H9 (cell line): Measurements from ENCODE around the gene SEC14L5. TPM values are rescaled to one million over a fixed set of nuclear protein-coding genes. Genes with fewer than 3 reads are reported as not detected.

ENCODE experiments used
- DNase-seq: peaks from one replicate; pipeline ENCODE4 v3.0.0-alpha.2; 2017
- H2AFZ ChIP-seq: one replicate; pipeline ENCODE4 v1.6.1; 2013; ENCODE audit warnings: mild to moderate bottlenecking, low read length, control low read depth, moderate library complexity
- H2AK5ac ChIP-seq: 2 replicates; pipeline ENCODE4 v1.6.1; 2013; ENCODE audit warnings: low read length, control low read depth, mixed read lengths; ENCODE audit not compliant: insufficient read length
- H2BK120ac ChIP-seq: one replicate; pipeline ENCODE4 v1.6.1; 2013; ENCODE audit warnings: low read depth, mild to moderate bottlenecking, low read length, control low read depth, inconsistent platforms; ENCODE audit not compliant: poor library complexity, severe bottlenecking
- H2BK12ac ChIP-seq: 2 replicates; pipeline ENCODE4 v1.6.1; 2013; ENCODE audit warnings: low read length, control low read depth, mixed read lengths, low read depth; ENCODE audit not compliant: insufficient read length
- H2BK15ac ChIP-seq: 2 replicates; pipeline ENCODE4 v1.6.1; 2013; ENCODE audit warnings: low read depth, low read length, control low read depth
- H2BK20ac ChIP-seq: one replicate; pipeline ENCODE4 v1.6.1; 2013; ENCODE audit warnings: low read depth, mild to moderate bottlenecking, low read length, control low read depth, inconsistent platforms; ENCODE audit not compliant: poor library complexity, severe bottlenecking
- H2BK5ac ChIP-seq: 2 replicates; pipeline ENCODE4 v1.6.1; 2013; ENCODE audit warnings: low read length, control low read depth, mixed read lengths; ENCODE audit not compliant: insufficient read length
- H3K14ac ChIP-seq: 2 replicates; pipeline ENCODE4 v1.6.1; 2013; ENCODE audit warnings: low read length, control low read depth; ENCODE audit not compliant: insufficient read depth
- H3K18ac ChIP-seq: 2 replicates; pipeline ENCODE4 v1.6.1; 2013; ENCODE audit warnings: low read depth, mild to moderate bottlenecking, mixed read lengths, low read length, control low read depth; ENCODE audit not compliant: insufficient read length
- H3K23ac ChIP-seq: 2 replicates; pipeline ENCODE4 v1.6.1; 2013; ENCODE audit warnings: low read length, control low read depth, mixed read lengths, low read depth; ENCODE audit not compliant: insufficient read length
- H3K23me2 ChIP-seq: 2 replicates; pipeline ENCODE4 v1.6.1; 2013; ENCODE audit warnings: low read depth, mild to moderate bottlenecking, mixed read lengths, low read length, control low read depth; ENCODE audit not compliant: insufficient read length, poor library complexity, severe bottlenecking
- H3K27ac ChIP-seq: 2 replicates; pipeline ENCODE4 v1.5.1; 2013; ENCODE audit warnings: low read length, control low read depth, mixed read lengths, low read depth; ENCODE audit not compliant: insufficient read length
- H3K27me3 ChIP-seq: 2 replicates; pipeline ENCODE4 v1.6.1; 2013; ENCODE audit warnings: low read length, control low read depth, inconsistent platforms; ENCODE audit not compliant: insufficient read depth
- H3K4ac ChIP-seq: 2 replicates; pipeline ENCODE4 v1.6.1; 2013; ENCODE audit warnings: low read depth, mild to moderate bottlenecking, control low read depth, inconsistent platforms, low read length, moderate library complexity
- H3K4me1 ChIP-seq: 2 replicates; pipeline ENCODE4 v1.6.1; 2013; ENCODE audit warnings: low read length, control low read depth, inconsistent platforms; ENCODE audit not compliant: insufficient read depth
- H3K4me2 ChIP-seq: 2 replicates; pipeline ENCODE4 v1.6.1; 2013; ENCODE audit warnings: low read length, control low read depth, mixed read lengths; ENCODE audit not compliant: insufficient read length, insufficient read depth
- H3K56ac ChIP-seq: 2 replicates; pipeline ENCODE4 v1.6.1; 2013; ENCODE audit warnings: low read depth, mild to moderate bottlenecking, mixed read lengths, low read length, control low read depth; ENCODE audit not compliant: insufficient read length
- H3K79me1 ChIP-seq: 2 replicates; pipeline ENCODE4 v1.6.1; 2013; ENCODE audit warnings: low read depth, mild to moderate bottlenecking, moderate library complexity, low read length, control low read depth, inconsistent platforms; ENCODE audit not compliant: insufficient read depth, poor library complexity, severe bottlenecking
- H3K79me2 ChIP-seq: 2 replicates; pipeline ENCODE4 v1.6.1; 2013; ENCODE audit warnings: low read length, control low read depth, inconsistent platforms; ENCODE audit not compliant: insufficient read depth
- H3K9ac ChIP-seq: 2 replicates; pipeline ENCODE4 v1.6.1; 2013; ENCODE audit warnings: low read length, control low read depth, mixed read lengths; ENCODE audit not compliant: insufficient read length; ENCODE audit errors: extremely low read depth
- H3K9me3 ChIP-seq: one replicate; pipeline ENCODE4 v1.6.1; 2013; ENCODE audit warnings: low read depth, low read length, inconsistent platforms; ENCODE audit not compliant: control insufficient read depth
- H3T11ph ChIP-seq: one replicate; pipeline ENCODE4 v1.6.1; 2013; ENCODE audit warnings: mild to moderate bottlenecking, low read length, control low read depth, inconsistent platforms
- H4K20me1 ChIP-seq: one replicate; pipeline ENCODE4 v1.6.1; 2013; ENCODE audit not compliant: control insufficient read depth, insufficient read length, insufficient read depth
- H4K5ac ChIP-seq: 2 replicates; pipeline ENCODE4 v1.6.1; 2013; ENCODE audit warnings: low read depth, mild to moderate bottlenecking, mixed read lengths, low read length, control low read depth; ENCODE audit not compliant: insufficient read length
- H4K8ac ChIP-seq: replicated peaks from 2 replicates; pipeline ENCODE4 v1.6.1; 2013; ENCODE audit warnings: low read length, control low read depth, mixed read lengths, low read depth; ENCODE audit not compliant: insufficient read length
- H4K91ac ChIP-seq: 2 replicates; pipeline ENCODE4 v1.6.1; 2013; ENCODE audit warnings: low read depth, mild to moderate bottlenecking, moderate library complexity, mixed read lengths, low read length, control low read depth; ENCODE audit not compliant: insufficient read length
- H3K27ac Mint-ChIP-seq, 3 experiments: 2 replicates in 2 of 3; 3 replicates in 1 of 3; pipeline ENCODE4 v1.8.0; 2020 to 2021; ENCODE audit warnings: mixed read lengths in 3 of 3, mild to moderate bottlenecking in 1 of 3, moderate library complexity in 1 of 3
- H3K27me3 Mint-ChIP-seq: 2 replicates; pipeline ENCODE4 v1.8.0; 2021; ENCODE audit warnings: low read depth, mild to moderate bottlenecking, moderate library complexity, mixed read lengths
- H3K36me3 Mint-ChIP-seq, 3 experiments: 2 replicates in 2 of 3; 3 replicates in 1 of 3; pipeline ENCODE4 v1.8.0; 2020 to 2021; ENCODE audit warnings: low read depth in 3 of 3, mixed read lengths in 3 of 3; ENCODE audit not compliant: insufficient read depth in 1 of 3
- H3K4me1 Mint-ChIP-seq, 2 experiments: 2 replicates each; pipeline ENCODE4 v1.8.0; 2020; ENCODE audit warnings: mixed read lengths in 2 of 2
- H3K4me3 Mint-ChIP-seq, 2 experiments: 2 replicates in 1 of 2; 3 replicates in 1 of 2; pipeline ENCODE4 v1.8.0; 2020 to 2021; ENCODE audit warnings: mild to moderate bottlenecking in 2 of 2, mixed read lengths in 2 of 2, moderate library complexity in 1 of 2
- H3K9me3 Mint-ChIP-seq, 2 experiments: 2 replicates in 1 of 2; 3 replicates in 1 of 2; pipeline ENCODE4 v1.8.0; 2020; ENCODE audit warnings: mild to moderate bottlenecking in 2 of 2, mixed read lengths in 2 of 2, moderate library complexity in 1 of 2
- WGBS: extraction: QIAGEN DNeasy Blood & Tissue Kit; methylation state at CpG from one replicate; pipeline ENCODE4 v1.1.7; 2013; ENCODE audit warnings: missing lambda C conversion rate, low lambda C conversion rate, mixed read lengths; ENCODE audit not compliant: insufficient read length; ENCODE audit errors: extremely low coverage; 5-methylcytosine and 5-hydroxymethylcytosine counted together
- total RNA-seq: library from RNA; stranded (reverse); gene quantifications from 2 replicates; pipeline ENCODE4 v1.2.1, GENCODE V29; 2021
- TF ChIP-seq, protein P1 (sequence below): fragments of 200-600 bp; sonication (generic); conservative IDR thresholded peaks from 3 replicates; pipeline ENCODE4 v1.8.0; 2021; ENCODE audit warnings: antibody characterized with exemption, mild to moderate bottlenecking

The SEC14L5 gene
- total RNA-seq, 1 experiment from 2014 or later = 4.1 TPM

DNA sequence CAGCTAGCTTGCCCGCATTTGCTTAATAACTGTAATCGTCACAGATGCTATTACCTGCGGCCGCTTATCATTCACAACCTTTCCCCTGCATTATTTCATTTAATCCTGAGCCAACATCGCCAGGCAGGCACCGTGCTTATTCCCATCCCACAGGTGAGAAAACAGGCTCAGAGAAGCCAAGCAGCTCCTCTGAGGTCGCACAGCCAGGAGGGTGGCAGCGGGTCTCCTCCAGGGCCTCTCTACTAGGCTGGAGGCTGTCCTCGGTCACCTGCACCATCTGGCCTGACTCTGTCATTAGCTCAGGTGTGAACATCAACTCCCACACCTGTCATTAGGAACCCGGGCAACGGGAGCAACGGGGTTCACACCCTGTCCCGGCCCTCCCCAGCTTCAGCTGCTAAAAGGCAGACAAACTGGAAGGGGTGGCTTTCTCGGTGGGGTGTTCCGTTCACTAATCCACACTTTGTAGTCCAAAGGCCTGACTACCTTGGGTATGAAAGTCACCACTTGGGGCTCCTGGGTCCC lies 24.2 kb upstream of the SEC14L5 start:
- H3K14ac ChIP-seq = no peak overlapping the region
- no peak overlapping the region for H3K18ac ChIP-seq
- Mint-ChIP-seq H3K9me3 (no peaks in the 10 kb centered on the region), H3K27me3 (peaks cover 2% of the 10 kb centered on the region; the same call in 1 of the 2 replicates), H3K36me3 (peaks cover 0 to 15% (median 11%) of the 10 kb centered on the region in 3 experiments; a peak in 4 of 7 replicates), H3K4me1 (peaks cover 8 to 14% of the 10 kb centered on the region in 2 experiments), H3K27ac (no peak overlapping the region; a peak in 1 of 7 replicates), H3K4me3 (no peak overlapping the region)
- no peak overlapping the region for H3K27ac ChIP-seq
- H3K4me1 ChIP-seq = no peaks in the 10 kb centered on the region; the same call in 1 of the 2 replicates
- H2BK5ac ChIP-seq = no peak overlapping the region
- no peak overlapping the region for H2BK12ac ChIP-seq
- H3K23ac ChIP-seq = no peak overlapping the region
- H3T11ph ChIP-seq = no peak overlapping the region
- H3K23me2 ChIP-seq = peaks cover 8% of the 10 kb centered on the region
- H3K79me1 ChIP-seq = no peaks in the 10 kb centered on the region
- no peak overlapping the region for H4K5ac ChIP-seq
- no peak overlapping the region for H3K56ac ChIP-seq
- H3K27me3 ChIP-seq = no peaks in the 10 kb centered on the region
- no peak overlapping the region for H2AFZ ChIP-seq
- H4K8ac ChIP-seq = no peak overlapping the region
- H2AK5ac ChIP-seq = no peak overlapping the region
- no peak overlapping the region for H4K91ac ChIP-seq
- no CpG with 5 or more reads among the region's 15 CpGs for WGBS
- H2BK15ac ChIP-seq = no peak overlapping the region
- H3K9ac ChIP-seq = no peak overlapping the region
- DNase-seq = no peak
- H3K4ac ChIP-seq = no peak overlapping the region
- no peak overlapping the region for H2BK120ac ChIP-seq
- no peak overlapping the region for H3K4me2 ChIP-seq
- no peaks in the 10 kb centered on the region for H3K79me2 ChIP-seq
- no peak overlapping the region for H2BK20ac ChIP-seq
- H4K20me1 ChIP-seq = no peaks in the 10 kb centered on the region
- H3K9me3 ChIP-seq = no peaks in the 10 kb centered on the region
- TF ChIP-seq, protein P1, sequence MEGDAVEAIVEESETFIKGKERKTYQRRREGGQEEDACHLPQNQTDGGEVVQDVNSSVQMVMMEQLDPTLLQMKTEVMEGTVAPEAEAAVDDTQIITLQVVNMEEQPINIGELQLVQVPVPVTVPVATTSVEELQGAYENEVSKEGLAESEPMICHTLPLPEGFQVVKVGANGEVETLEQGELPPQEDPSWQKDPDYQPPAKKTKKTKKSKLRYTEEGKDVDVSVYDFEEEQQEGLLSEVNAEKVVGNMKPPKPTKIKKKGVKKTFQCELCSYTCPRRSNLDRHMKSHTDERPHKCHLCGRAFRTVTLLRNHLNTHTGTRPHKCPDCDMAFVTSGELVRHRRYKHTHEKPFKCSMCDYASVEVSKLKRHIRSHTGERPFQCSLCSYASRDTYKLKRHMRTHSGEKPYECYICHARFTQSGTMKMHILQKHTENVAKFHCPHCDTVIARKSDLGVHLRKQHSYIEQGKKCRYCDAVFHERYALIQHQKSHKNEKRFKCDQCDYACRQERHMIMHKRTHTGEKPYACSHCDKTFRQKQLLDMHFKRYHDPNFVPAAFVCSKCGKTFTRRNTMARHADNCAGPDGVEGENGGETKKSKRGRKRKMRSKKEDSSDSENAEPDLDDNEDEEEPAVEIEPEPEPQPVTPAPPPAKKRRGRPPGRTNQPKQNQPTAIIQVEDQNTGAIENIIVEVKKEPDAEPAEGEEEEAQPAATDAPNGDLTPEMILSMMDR = no peak
